ENCODE results near the gene CBY1. TPM values are rescaled to one million over a fixed set of nuclear protein-coding genes. Genes with fewer than 3 reads are reported as not detected.

The CBY1 gene
- total RNA-seq, 2 experiments from 2014 or later, result 4.6 to 7.6 TPM

DNA sequence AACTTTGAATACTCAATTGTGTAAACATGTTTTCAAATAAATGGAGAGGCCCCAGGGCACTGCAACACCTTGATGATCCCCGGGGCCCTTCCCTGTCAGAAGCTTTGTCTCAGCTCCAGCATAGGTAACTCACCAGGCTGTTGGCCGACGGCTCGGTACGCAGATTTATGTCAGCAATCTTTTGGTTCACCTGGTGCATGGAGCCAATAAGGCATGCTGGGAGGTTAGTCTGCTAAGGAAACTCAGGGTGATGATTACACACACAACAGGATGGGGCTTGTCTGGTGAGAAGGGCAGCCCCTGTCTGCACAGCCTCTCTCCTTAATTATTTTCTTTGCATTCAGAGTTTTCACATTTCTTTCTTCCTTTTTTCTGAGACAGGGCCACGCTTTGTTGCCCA is 11.0 kb upstream of the CBY1 start:
- POLR2A ChIA-PET, result no interaction called here
- no peaks in the 10 kb centered on the region for H3K36me3 ChIP-seq (ENCODE audit: insufficient read depth, low read length)
- H3K4me1 ChIP-seq (ENCODE audit: insufficient read depth, low read length), result no peaks in the 10 kb centered on the region
- H3K27me3 Mint-ChIP-seq, result peaks cover 12% of the 10 kb centered on the region
- no peak overlapping the region for H3K4me3 Mint-ChIP-seq
- no peaks in the 10 kb centered on the region for H3K36me3 Mint-ChIP-seq (ENCODE audit: low read depth)
- ATAC-seq (ENCODE audit: poor library complexity) (no peak), DNase-seq (no peak)
- H3K9me3 Mint-ChIP-seq, result no peaks in the 10 kb centered on the region
- TF ChIP-seq, protein P1, sequence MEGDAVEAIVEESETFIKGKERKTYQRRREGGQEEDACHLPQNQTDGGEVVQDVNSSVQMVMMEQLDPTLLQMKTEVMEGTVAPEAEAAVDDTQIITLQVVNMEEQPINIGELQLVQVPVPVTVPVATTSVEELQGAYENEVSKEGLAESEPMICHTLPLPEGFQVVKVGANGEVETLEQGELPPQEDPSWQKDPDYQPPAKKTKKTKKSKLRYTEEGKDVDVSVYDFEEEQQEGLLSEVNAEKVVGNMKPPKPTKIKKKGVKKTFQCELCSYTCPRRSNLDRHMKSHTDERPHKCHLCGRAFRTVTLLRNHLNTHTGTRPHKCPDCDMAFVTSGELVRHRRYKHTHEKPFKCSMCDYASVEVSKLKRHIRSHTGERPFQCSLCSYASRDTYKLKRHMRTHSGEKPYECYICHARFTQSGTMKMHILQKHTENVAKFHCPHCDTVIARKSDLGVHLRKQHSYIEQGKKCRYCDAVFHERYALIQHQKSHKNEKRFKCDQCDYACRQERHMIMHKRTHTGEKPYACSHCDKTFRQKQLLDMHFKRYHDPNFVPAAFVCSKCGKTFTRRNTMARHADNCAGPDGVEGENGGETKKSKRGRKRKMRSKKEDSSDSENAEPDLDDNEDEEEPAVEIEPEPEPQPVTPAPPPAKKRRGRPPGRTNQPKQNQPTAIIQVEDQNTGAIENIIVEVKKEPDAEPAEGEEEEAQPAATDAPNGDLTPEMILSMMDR (IDR thresholded peaks at IDR 0.05), result no peak
- intact Hi-C loops (cut with DNase I, micrococcal nuclease), result no loop called here
- H3K4me3 ChIP-seq (ENCODE audit: low read length), result no peak overlapping the region
- no peaks in the 10 kb centered on the region for H3K4me1 Mint-ChIP-seq (ENCODE audit: low read depth)
- no peak overlapping the region for H3K27ac Mint-ChIP-seq
- H3K27me3 ChIP-seq (ENCODE audit: control insufficient read depth in 1 of 2, insufficient read depth in 2 of 2, low read length in 2 of 2), result peaks cover 0 to 3% of the 10 kb centered on the region in 2 experiments
- CTCF ChIA-PET, result no interaction called here
- H3K9me3 ChIP-seq (ENCODE audit: control insufficient read depth in 1 of 2, insufficient read depth in 1 of 2, low read length in 2 of 2), result no peaks in the 10 kb centered on the region
- no peak overlapping the region for H3K27ac ChIP-seq (ENCODE audit: low read depth in 1 of 2, low read length in 2 of 2)

DNA sequence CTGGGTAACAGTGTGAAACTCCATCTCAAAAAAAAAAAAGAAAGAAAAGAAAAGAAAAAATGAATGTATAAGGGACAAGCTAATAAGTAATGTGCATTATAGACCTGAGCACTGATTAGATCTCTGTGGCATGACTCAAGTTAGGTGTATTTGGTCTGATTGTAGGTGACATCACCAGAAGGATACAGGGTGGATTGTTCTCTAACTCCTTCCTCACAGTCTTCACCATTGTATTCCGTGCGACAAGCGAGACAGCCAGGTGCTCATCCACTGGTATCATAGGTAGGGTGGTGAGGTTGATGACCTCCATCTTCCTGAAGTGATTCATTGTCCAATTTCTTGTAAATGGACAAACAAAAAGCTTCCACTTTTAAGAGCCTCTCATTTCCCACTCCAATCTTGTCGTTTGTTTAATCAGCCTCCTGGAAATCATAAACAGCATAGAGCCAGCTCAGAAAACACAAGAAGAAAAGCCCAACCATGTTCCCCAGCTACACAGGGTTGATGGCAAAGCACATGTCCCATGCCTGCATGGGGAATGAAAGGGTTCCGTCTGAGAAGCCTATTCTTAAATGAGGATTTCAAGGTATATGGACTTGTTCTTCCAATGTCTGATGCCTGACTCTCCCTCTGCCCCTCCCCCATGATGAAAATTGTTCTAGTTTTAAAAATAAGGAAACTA is 6.5 kb upstream of the CBY1 start:
- Mint-ChIP-seq H3K4me3 (no peak overlapping the region), H3K27me3 (no peaks in the 10 kb centered on the region), H3K4me1 (ENCODE audit: low read depth) (no peaks in the 10 kb centered on the region), H3K27ac (no peak overlapping the region), H3K9me3 (no peaks in the 10 kb centered on the region), H3K36me3 (ENCODE audit: low read depth) (no peaks in the 10 kb centered on the region)
- no peak for DNase-seq
- Histone ChIP-seq H3K9me3 (ENCODE audit: control insufficient read depth in 1 of 2, insufficient read depth in 1 of 2, low read length in 2 of 2) (no peaks in the 10 kb centered on the region), H3K36me3 (ENCODE audit: insufficient read depth, low read length) (no peaks in the 10 kb centered on the region), H3K27ac (ENCODE audit: low read depth in 1 of 2, low read length in 2 of 2) (no peak overlapping the region), H3K4me1 (ENCODE audit: insufficient read depth, low read length) (no peaks in the 10 kb centered on the region), H3K4me3 (ENCODE audit: low read length) (no peak overlapping the region), H3K27me3 (ENCODE audit: control insufficient read depth in 1 of 2, insufficient read depth in 2 of 2, low read length in 2 of 2) (no peaks in the 10 kb centered on the region)
- intact Hi-C loops (cut with DNase I, micrococcal nuclease), result loop anchor here in 1 of 2 experiments (10.0 kb wide), 2 partner anchors 145 to 375 kb away; partner anchors contain the start of genes DDX17 and TMEM184B
- ChIA-PET POLR2A (interaction anchor here (0.6 kb wide), 1 partner anchor 893 kb away, joined by 3 read pairs; no protein-coding TSS in a partner anchor), CTCF (no interaction called here)
- TF ChIP-seq, protein P1 (IDR thresholded peaks at IDR 0.05), result no peak
- no peak for ATAC-seq (ENCODE audit: poor library complexity)

DNA sequence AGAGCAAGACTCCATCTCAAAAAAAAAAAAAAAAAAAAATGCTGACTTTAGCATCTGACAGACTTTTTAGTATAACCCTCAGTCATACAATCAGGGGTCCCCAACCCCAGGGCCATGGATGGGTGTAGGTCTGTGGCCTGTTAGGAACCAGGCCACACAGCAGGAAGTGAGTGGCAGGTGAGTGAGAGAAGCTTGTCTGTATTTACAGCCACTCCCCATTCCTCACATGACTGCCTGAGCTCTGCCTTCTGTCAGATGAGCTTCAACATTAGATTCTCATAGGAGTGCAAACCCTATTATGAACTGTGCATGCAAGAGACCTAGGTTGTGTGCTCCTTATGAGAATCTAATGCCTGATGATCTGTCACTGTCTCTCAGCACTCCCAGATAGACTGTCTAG is 3.6 kb upstream of the CBY1 start:
- no peaks in the 10 kb centered on the region for H3K27me3 Mint-ChIP-seq
- H3K27ac ChIP-seq (ENCODE audit: low read depth in 1 of 2, low read length in 2 of 2), result no peak overlapping the region
- intact Hi-C loops (cut with DNase I, micrococcal nuclease), result loop anchor here in 1 of 2 experiments (10.0 kb wide), 2 partner anchors 148 to 378 kb away; partner anchors contain the start of genes DDX17 and TMEM184B
- DNase-seq (peak in 1 of 14 experiments; percentile 9), ATAC-seq (ENCODE audit: poor library complexity) (no peak)
- H3K9me3 Mint-ChIP-seq, result no peaks in the 10 kb centered on the region
- TF ChIP-seq, protein P1 (IDR thresholded peaks at IDR 0.05), result no peak
- H3K27me3 ChIP-seq (ENCODE audit: control insufficient read depth in 1 of 2, insufficient read depth in 2 of 2, low read length in 2 of 2), result no peaks in the 10 kb centered on the region
- ChIA-PET CTCF (interaction anchor here (0.7 to 1.1 kb wide), 2 partner anchors 29 to 354 kb away, joined by 3 to 4 read pairs; partner anchors contain the start of gene TOMM22), POLR2A (no interaction called here)
- H3K4me1 ChIP-seq (ENCODE audit: insufficient read depth, low read length), result peaks cover 16% of the 10 kb centered on the region
- peaks cover 4% of the 10 kb centered on the region for H3K36me3 Mint-ChIP-seq (ENCODE audit: low read depth)
- peaks cover 20% of the 10 kb centered on the region for H3K4me1 Mint-ChIP-seq (ENCODE audit: low read depth)
- H3K4me3 Mint-ChIP-seq, result no peak overlapping the region
- H3K9me3 ChIP-seq (ENCODE audit: control insufficient read depth in 1 of 2, insufficient read depth in 1 of 2, low read length in 2 of 2), result no peaks in the 10 kb centered on the region
- H3K27ac Mint-ChIP-seq, result no peak overlapping the region
- H3K36me3 ChIP-seq (ENCODE audit: insufficient read depth, low read length), result no peaks in the 10 kb centered on the region
- H3K4me3 ChIP-seq (ENCODE audit: low read length), result no peak overlapping the region

Measured in CD4-positive, alpha-beta T cell (primary cell).